BE2C (cell line): ENCODE results near the gene SPATA19.

Source experiments
- DNase-seq: peaks from one replicate; pipeline ENCODE4 v3.0.0-alpha.2; 2020
- H3K27me3 ChIP-seq: fragments of 250-450 bp; sonication (Bioruptor Pico); 2 replicates; pipeline ENCODE4 v1.5.1; 2020; ENCODE audit warnings: mild to moderate bottlenecking
- H3K36me3 ChIP-seq: fragments of 250-450 bp; sonication (Bioruptor Pico); 2 replicates; pipeline ENCODE4 v1.5.1; 2020; ENCODE audit warnings: mild to moderate bottlenecking
- H3K4me1 ChIP-seq: fragments of 250-450 bp; sonication (Bioruptor Pico); 2 replicates; pipeline ENCODE4 v1.5.1; 2020
- H3K4me3 ChIP-seq: 2 replicates; pipeline ENCODE4 v1.5.1; 2011; ENCODE audit warnings: low read depth, low read length
- H3K9me3 ChIP-seq: fragments of 250-450 bp; sonication (Bioruptor Pico); 2 replicates; pipeline ENCODE4 v1.5.1; 2020
- TF ChIP-seq, protein P1 (sequence below): IDR thresholded peaks from 2 replicates; pipeline ENCODE4 v1.5.1; 2012; ENCODE audit warnings: mild to moderate bottlenecking, low read depth, low read length

Gene SPATA19

DNA sequence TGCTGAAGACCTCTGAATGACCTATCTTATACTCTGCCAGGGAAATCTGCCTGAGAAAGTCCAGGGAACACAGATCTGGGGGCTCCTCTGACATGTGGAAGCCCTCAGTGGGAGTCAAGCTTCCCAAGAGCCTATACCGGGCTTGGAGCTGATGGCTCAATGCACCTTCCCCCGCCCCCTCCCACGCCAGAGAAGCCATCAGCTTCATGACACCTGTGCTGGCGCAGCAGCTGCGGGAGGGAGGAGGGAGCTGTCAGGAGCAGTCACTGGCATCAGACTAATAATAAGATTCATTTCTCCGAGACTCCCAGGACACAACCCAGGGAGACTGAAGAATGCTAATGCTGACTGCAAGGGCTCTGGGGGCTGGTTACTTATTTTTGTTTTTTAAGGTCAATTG lies 47.8 kb downstream of the SPATA19 start:
- H3K4me3 ChIP-seq, result no peak overlapping the region
- TF ChIP-seq, protein P1, sequence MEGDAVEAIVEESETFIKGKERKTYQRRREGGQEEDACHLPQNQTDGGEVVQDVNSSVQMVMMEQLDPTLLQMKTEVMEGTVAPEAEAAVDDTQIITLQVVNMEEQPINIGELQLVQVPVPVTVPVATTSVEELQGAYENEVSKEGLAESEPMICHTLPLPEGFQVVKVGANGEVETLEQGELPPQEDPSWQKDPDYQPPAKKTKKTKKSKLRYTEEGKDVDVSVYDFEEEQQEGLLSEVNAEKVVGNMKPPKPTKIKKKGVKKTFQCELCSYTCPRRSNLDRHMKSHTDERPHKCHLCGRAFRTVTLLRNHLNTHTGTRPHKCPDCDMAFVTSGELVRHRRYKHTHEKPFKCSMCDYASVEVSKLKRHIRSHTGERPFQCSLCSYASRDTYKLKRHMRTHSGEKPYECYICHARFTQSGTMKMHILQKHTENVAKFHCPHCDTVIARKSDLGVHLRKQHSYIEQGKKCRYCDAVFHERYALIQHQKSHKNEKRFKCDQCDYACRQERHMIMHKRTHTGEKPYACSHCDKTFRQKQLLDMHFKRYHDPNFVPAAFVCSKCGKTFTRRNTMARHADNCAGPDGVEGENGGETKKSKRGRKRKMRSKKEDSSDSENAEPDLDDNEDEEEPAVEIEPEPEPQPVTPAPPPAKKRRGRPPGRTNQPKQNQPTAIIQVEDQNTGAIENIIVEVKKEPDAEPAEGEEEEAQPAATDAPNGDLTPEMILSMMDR, result no peak
- no peaks in the 10 kb centered on the region for H3K4me1 ChIP-seq
- no peaks in the 10 kb centered on the region for H3K36me3 ChIP-seq
- DNase-seq, result no peak
- no peaks in the 10 kb centered on the region for H3K9me3 ChIP-seq
- peaks cover 30% of the 10 kb centered on the region for H3K27me3 ChIP-seq

DNA sequence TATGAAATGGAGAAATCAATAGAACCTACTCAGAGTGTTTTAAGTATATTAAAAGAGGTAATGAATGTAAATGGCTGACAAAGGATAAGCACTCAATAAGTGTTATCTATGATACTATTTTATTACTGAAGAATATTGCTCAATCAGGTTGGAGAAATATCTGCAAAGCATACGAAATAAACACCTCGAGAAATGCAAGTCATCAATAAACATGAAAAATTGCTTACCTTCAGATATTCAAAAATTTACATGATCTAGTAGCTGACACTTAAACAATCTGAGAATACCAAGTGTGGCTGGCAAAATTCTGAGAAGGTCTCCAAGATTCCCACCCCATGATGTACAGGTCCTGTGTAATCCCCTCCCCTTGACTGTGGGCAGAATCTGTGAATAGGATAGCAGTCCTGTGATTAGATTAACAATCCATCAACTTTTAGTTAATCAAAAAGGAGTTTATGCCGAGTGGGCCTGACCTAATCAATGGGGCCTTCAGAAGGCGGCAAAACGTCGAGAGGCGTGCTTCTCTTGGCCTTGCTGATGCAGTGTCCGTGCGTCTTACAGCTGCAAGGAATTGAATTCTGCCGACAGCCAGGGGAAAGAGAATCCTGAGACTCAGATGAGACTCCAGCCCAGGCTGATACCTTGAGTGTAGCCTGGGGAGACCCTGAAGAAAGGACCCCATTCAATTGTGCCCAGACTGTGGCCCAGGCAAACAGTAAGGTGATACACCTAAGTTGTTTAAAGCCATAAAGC lies 49.1 kb downstream of the SPATA19 start:
- H3K27me3 ChIP-seq, result peaks cover 24% of the 10 kb centered on the region
- H3K36me3 ChIP-seq, result no peaks in the 10 kb centered on the region
- no peak overlapping the region for H3K4me3 ChIP-seq
- no peak for DNase-seq
- no peaks in the 10 kb centered on the region for H3K9me3 ChIP-seq
- TF ChIP-seq, protein P1, result no peak
- H3K4me1 ChIP-seq, result no peaks in the 10 kb centered on the region

DNA sequence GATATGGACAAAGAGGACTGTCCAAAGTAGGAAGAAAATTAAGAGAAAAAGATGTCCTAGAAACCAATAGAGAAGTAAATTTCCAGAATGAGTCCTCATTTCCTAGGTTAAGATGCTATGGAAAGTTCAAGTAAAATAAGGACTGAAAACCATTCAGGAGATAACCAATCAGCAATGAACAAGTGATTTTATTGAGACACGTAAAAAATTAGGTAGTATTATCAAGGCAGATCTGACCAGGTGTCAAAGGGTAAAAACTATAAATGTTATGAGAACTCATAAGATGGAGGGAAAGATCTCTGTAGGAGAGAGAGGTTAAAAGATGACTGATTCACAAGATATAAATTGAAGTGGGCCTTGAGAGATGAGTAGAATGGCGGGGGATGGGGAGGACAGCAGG lies 50.2 kb downstream of the SPATA19 start:
- Histone ChIP-seq H3K27me3 (peaks cover 20% of the 10 kb centered on the region), H3K36me3 (no peaks in the 10 kb centered on the region), H3K9me3 (no peaks in the 10 kb centered on the region), H3K4me1 (no peaks in the 10 kb centered on the region), H3K4me3 (no peak overlapping the region)
- TF ChIP-seq, protein P1, result no peak
- no peak for DNase-seq

- DNase-seq, result no peak
- Histone ChIP-seq H3K27me3 (peaks cover 12% of the 10 kb centered on the region), H3K4me1 (no peaks in the 10 kb centered on the region), H3K36me3 (no peaks in the 10 kb centered on the region), H3K4me3 (no peak overlapping the region), H3K9me3 (no peaks in the 10 kb centered on the region)
- TF ChIP-seq, protein P1, result no peak
Measured at GRCh38 chr11:133794205-133794604, 51.1 kb downstream of the SPATA19 start.

- DNase-seq, result no peak
- H3K4me3 ChIP-seq, result no peak overlapping the region
- TF ChIP-seq, protein P1, result no peak
- H3K36me3 ChIP-seq, result no peaks in the 10 kb centered on the region
- no peaks in the 10 kb centered on the region for H3K4me1 ChIP-seq
- H3K9me3 ChIP-seq, result no peaks in the 10 kb centered on the region
- peaks cover 9% of the 10 kb centered on the region for H3K27me3 ChIP-seq
Measured at GRCh38 chr11:133793271-133794035, 51.9 kb downstream of the SPATA19 start.

DNA sequence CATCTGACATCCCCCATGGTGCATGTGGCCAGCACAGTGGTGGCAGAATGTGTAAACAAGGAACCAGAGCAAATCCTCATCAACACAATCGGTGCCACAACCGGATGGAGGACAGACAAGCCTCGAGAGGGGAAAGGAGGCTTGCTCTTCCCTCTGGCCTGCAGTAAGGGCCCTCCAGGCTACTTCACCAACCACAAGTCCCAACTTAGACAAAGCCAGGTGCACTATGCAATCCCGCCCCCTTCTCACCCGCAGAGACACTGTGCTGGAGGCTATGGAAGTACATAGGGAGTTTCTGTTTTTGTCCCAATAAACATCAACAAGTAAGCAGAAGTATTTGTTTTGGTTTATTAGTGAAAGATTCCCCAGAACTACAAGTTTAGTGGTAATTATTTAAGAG lies 54.3 kb downstream of the SPATA19 start:
- Histone ChIP-seq H3K4me3 (no peak overlapping the region), H3K4me1 (no peaks in the 10 kb centered on the region), H3K9me3 (no peaks in the 10 kb centered on the region), H3K27me3 (peaks cover 24% of the 10 kb centered on the region), H3K36me3 (no peaks in the 10 kb centered on the region)
- DNase-seq, result no peak
- TF ChIP-seq, protein P1, result no peak
